SK-N-SH (cell line): ENCODE data around the gene NOC2L.

Experiments used
- CTCF ChIP-seq: fragments of 200-600 bp; sonication (generic); IDR thresholded peaks from 2 replicates; pipeline ENCODE4 v1.6.1; 2017; ENCODE audit warnings: antibody characterized with exemption, mild to moderate bottlenecking, moderate library complexity
- EZH2phosphoT487 ChIP-seq: fragments of 200-600 bp; sonication (generic); IDR thresholded peaks from 2 replicates; pipeline ENCODE4 v1.6.1; 2017; ENCODE audit warnings: low read depth, mixed run types, mild to moderate bottlenecking, antibody characterized with exemption, moderate library complexity, borderline replicate concordance
- SIN3A ChIP-seq: IDR thresholded peaks from 2 replicates; pipeline ENCODE4 v1.6.1; 2012; ENCODE audit warnings: low read depth, mild to moderate bottlenecking, low read length, moderate library complexity, borderline replicate concordance

- TF ChIP-seq CTCF (no peak), SIN3A (no peak), EZH2phosphoT487 (no peak)
Measured at GRCh38 chr1:997713-997992, 38.6 kb upstream of the NOC2L start.
